OCI-LY7 (cell line): ENCODE measurements around the gene XPR1. TPM values are rescaled to one million over a fixed set of nuclear protein-coding genes. Genes with fewer than 3 reads are reported as not detected.

Experiments used
- BruUV-seq: library from RNA; stranded (reverse); fragments of 400-500 nt; replicated peaks from 2 replicates; lab custom pipeline; 2021; lab: Mats Ljungman, UMichigan
- CTCF ChIA-PET: fragments of 300-600 bp; sonication (Branson Sonifier 250); formaldehyde crosslinking; loops from one replicate; lab custom pipeline; 2022; ENCODE audit warnings: antibody characterized with exemption; ENCODE audit not compliant: unreplicated experiment; lab: Charles Lee
- POLR2A ChIA-PET: fragments of 300-600 bp; sonication (Branson Sonifier 250); formaldehyde crosslinking; loops from one replicate; lab custom pipeline; 2022; ENCODE audit warnings: antibody characterized with exemption; lab: Charles Lee
- DNase-seq: peaks from one replicate; pipeline ENCODE4 v3.0.0-alpha.2; 2015; ENCODE audit warnings: low spot score
- H2AFZ ChIP-seq: fragments of 200-600 bp; sonication (generic), shearing (Covaris generic); 2 replicates; pipeline ENCODE4 v1.6.1; 2014; ENCODE audit warnings: mild to moderate bottlenecking, antibody characterized with exemption, low read length, moderate library complexity
- H3K27ac ChIP-seq: fragments of 200-600 bp; sonication (generic); 2 replicates; pipeline ENCODE4 v1.5.1; 2014; ENCODE audit warnings: mixed run types, low read depth, mild to moderate bottlenecking, moderate library complexity, low read length, inconsistent platforms; ENCODE audit not compliant: poor library complexity, severe bottlenecking
- H3K36me3 ChIP-seq: fragments of 200-600 bp; sonication (generic); 2 replicates; pipeline ENCODE4 v1.6.1; 2014; ENCODE audit warnings: mild to moderate bottlenecking, antibody characterized with exemption, low read length, moderate library complexity, mixed read lengths; ENCODE audit not compliant: insufficient read depth
- H3K4me1 ChIP-seq: fragments of 200-600 bp; sonication (generic); 2 replicates; pipeline ENCODE4 v1.5.1; 2014; ENCODE audit warnings: mild to moderate bottlenecking, low read length; ENCODE audit not compliant: insufficient read depth, poor library complexity, severe bottlenecking
- H3K4me2 ChIP-seq: fragments of 200-600 bp; sonication (generic); 2 replicates; pipeline ENCODE4 v1.6.1; 2014; ENCODE audit warnings: mild to moderate bottlenecking, low read length
- H3K4me3 ChIP-seq: fragments of 200-600 bp; sonication (generic); 2 replicates; pipeline ENCODE4 v1.5.1; 2014; ENCODE audit warnings: mild to moderate bottlenecking, low read depth, low read length; ENCODE audit not compliant: poor library complexity, severe bottlenecking
- H3K79me2 ChIP-seq: fragments of 200-600 bp; sonication (generic); 2 replicates; pipeline ENCODE4 v1.6.1; 2016; ENCODE audit warnings: low read depth, mild to moderate bottlenecking, low read length, moderate library complexity, mixed read lengths; ENCODE audit not compliant: insufficient read depth
- H3K9me2 ChIP-seq: fragments of 200-600 bp; sonication (generic); 2 replicates; pipeline ENCODE4 v1.6.1; 2016; ENCODE audit warnings: mild to moderate bottlenecking, low read length, mixed read lengths; ENCODE audit not compliant: insufficient read depth
- H3K9me3 ChIP-seq: fragments of 200-600 bp; sonication (generic); 2 replicates; pipeline ENCODE4 v1.6.1; 2014; ENCODE audit warnings: mild to moderate bottlenecking, mixed run types, low read length, mixed read lengths
- H4K20me1 ChIP-seq: fragments of 200-600 bp; sonication (generic); 2 replicates; pipeline ENCODE4 v1.6.1; 2014; ENCODE audit warnings: mild to moderate bottlenecking, antibody characterized with exemption, low read length, moderate library complexity, mixed read lengths; ENCODE audit not compliant: insufficient read depth
- EZH2phosphoT487 ChIP-seq: fragments of 200-600 bp; sonication (generic); IDR thresholded peaks from 2 replicates; pipeline ENCODE4 v1.6.1; 2018; ENCODE audit warnings: low read depth, borderline replicate concordance, mild to moderate bottlenecking, mixed run types, antibody characterized with exemption, low read length, moderate library complexity, mixed read lengths
- intact Hi-C: fragments of 100-400 bp; cut with micrococcal nuclease; formaldehyde crosslinking; loops from one replicate; pipeline ENCODE4 v1.10.0; 2022; ENCODE audit not compliant: unreplicated experiment
- total RNA-seq, 2 experiments: library from RNA; depleted of rRNA in 1 of 2; stranded (reverse); fragments of >200 nt in 1 of 2; shearing (Covaris generic) in 1 of 2; gene quantifications; 2 replicates each; pipeline ENCODE4 v1.2.3, GENCODE V29; 2014 to 2022
- TF ChIP-seq, protein P1 (sequence below): fragments of 200-600 bp; sonication (generic); conservative IDR thresholded peaks from 2 replicates; pipeline ENCODE4 v1.5.1; 2014; ENCODE audit warnings: mild to moderate bottlenecking, antibody characterized with exemption, low read length, moderate library complexity, mixed read lengths

Gene XPR1
- total RNA-seq, 2 experiments from 2014 or later = 8.6 to 17.2 TPM

DNA sequence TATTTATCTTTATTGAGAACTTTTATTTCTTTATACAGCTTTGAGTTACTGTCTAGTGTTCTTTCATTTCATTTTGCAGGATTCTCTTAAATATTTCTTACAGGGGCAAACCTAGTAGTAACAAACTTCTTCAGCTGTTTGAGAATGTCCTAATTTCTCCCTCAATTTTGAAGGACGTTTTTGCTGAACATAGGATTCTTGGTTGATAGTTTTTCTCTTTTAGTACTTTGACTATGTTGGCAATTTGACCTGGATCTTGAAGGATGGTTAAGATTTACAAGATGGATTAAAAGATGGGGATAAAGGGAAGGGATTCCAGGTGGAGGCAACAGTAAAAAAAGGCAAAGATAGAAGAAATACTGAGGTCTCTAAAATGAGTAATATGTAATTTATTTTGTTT lies 38.9 kb downstream of the XPR1 start:
- Histone ChIP-seq H3K9me2 (no peaks in the 10 kb centered on the region), H2AFZ (no peak overlapping the region), H3K4me2 (no peak overlapping the region), H3K4me3 (no peak overlapping the region), H3K79me2 (0 out of 2 replicates have a peak, but pooled peaks cover 3% of the 10 kb centered on the region), H3K9me3 (peaks cover 10% of the 10 kb centered on the region), H3K36me3 (no peaks in the 10 kb centered on the region), H3K4me1 (no peaks in the 10 kb centered on the region), H4K20me1 (no peaks in the 10 kb centered on the region), H3K27ac (no peak overlapping the region)
- ChIA-PET CTCF (no interaction called here), POLR2A (no interaction called here)
- no TSS peak for BruUV-seq
- intact Hi-C loops = no loop called here
- DNase-seq = no peak
- TF ChIP-seq EZH2phosphoT487 = no peak
- TF ChIP-seq, protein P1, sequence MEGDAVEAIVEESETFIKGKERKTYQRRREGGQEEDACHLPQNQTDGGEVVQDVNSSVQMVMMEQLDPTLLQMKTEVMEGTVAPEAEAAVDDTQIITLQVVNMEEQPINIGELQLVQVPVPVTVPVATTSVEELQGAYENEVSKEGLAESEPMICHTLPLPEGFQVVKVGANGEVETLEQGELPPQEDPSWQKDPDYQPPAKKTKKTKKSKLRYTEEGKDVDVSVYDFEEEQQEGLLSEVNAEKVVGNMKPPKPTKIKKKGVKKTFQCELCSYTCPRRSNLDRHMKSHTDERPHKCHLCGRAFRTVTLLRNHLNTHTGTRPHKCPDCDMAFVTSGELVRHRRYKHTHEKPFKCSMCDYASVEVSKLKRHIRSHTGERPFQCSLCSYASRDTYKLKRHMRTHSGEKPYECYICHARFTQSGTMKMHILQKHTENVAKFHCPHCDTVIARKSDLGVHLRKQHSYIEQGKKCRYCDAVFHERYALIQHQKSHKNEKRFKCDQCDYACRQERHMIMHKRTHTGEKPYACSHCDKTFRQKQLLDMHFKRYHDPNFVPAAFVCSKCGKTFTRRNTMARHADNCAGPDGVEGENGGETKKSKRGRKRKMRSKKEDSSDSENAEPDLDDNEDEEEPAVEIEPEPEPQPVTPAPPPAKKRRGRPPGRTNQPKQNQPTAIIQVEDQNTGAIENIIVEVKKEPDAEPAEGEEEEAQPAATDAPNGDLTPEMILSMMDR = no peak

DNA sequence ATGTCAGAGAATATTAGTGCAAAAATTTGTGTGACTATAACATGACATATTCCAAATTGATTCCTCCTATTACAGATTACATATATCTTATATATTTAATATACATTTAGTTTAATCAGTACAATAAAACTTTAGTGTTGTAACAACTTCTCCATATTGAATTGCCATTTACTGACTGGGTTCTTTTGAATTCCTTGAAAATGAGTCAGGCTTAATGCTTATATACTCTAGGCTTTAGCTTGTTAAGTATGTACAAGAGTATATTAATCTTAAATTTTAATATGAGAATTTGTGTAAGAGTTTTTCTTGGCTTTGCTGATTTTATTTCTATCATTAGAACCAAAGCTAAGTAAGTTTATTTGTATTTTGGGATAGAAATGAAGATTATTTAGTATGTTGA lies 40.3 kb downstream of the XPR1 start:
- CTCF ChIA-PET = no interaction called here
- H2AFZ ChIP-seq = no peak overlapping the region
- POLR2A ChIA-PET = interaction anchor here (0.9 kb wide), 1 partner anchor 18 kb away, joined by 3 read pairs; no protein-coding TSS in a partner anchor
- no peak overlapping the region for H3K4me2 ChIP-seq
- H3K4me1 ChIP-seq = no peaks in the 10 kb centered on the region
- no peak for DNase-seq
- H3K9me3 ChIP-seq = peaks cover 10% of the 10 kb centered on the region
- no TSS peak for BruUV-seq
- H3K79me2 ChIP-seq = 0 out of 2 replicates have a peak, but pooled peaks cover 3% of the 10 kb centered on the region
- intact Hi-C loops = no loop called here
- H3K27ac ChIP-seq = no peak overlapping the region
- no peaks in the 10 kb centered on the region for H4K20me1 ChIP-seq
- TF ChIP-seq, protein P1 = no peak
- no peak for TF ChIP-seq EZH2phosphoT487
- H3K36me3 ChIP-seq = no peaks in the 10 kb centered on the region
- no peak overlapping the region for H3K4me3 ChIP-seq
- no peaks in the 10 kb centered on the region for H3K9me2 ChIP-seq

- Histone ChIP-seq H3K36me3 (no peaks in the 10 kb centered on the region), H3K4me3 (no peak overlapping the region), H3K4me1 (no peaks in the 10 kb centered on the region), H3K4me2 (no peak overlapping the region), H3K27ac (no peak overlapping the region), H2AFZ (no peak overlapping the region), H3K9me3 (peaks cover 10% of the 10 kb centered on the region), H3K79me2 (0 out of 2 replicates have a peak, but pooled peaks cover 3% of the 10 kb centered on the region), H3K9me2 (no peaks in the 10 kb centered on the region), H4K20me1 (no peaks in the 10 kb centered on the region)
- intact Hi-C loops = no loop called here
- DNase-seq = no peak
- ChIA-PET POLR2A (interaction anchor here (0.6 to 0.9 kb wide), 2 partner anchors 12 to 18 kb away, joined by 3 read pairs; no protein-coding TSS in a partner anchor), CTCF (no interaction called here)
- TF ChIP-seq, protein P1 = no peak
- TF ChIP-seq EZH2phosphoT487 = no peak
- no TSS peak for BruUV-seq
Measured at GRCh38 chr1:180672505-180672904, 40.7 kb downstream of the XPR1 start.
